ENCODE measurements around the gene SNCG.
"Not testable (repeated sequence)": the region's sequence is repeated elsewhere in the genome, so short reads cannot be mapped to it uniquely, and the experiment has no call there.

The SNCG gene

GRCh38 chr10:86979296-86979818 is 21.0 kb downstream of the SNCG start:
- DNase-seq (ENCODE audit: low spot score): no peak

GRCh38 chr10:86979977-86980448 is 21.6 kb downstream of the SNCG start:
- DNase-seq (ENCODE audit: low spot score): no peak

- DNase-seq (ENCODE audit: low spot score): not testable (repeated sequence)
These were observed 22.6 kb downstream of the SNCG start for GRCh38 chr10:86981020-86981419.

GRCh38 chr10:86981716-86982115 is 23.3 kb downstream of the SNCG start:
- no peak for DNase-seq (ENCODE audit: low spot score)

GRCh38 chr10:86984498-86984897 is 26.1 kb downstream of the SNCG start:
- not testable (repeated sequence) for DNase-seq (ENCODE audit: low spot score)

- DNase-seq (ENCODE audit: low spot score): no peak
These were observed 30.1 kb downstream of the SNCG start for GRCh38 chr10:86988520-86988919.

- DNase-seq (ENCODE audit: low spot score): not testable (repeated sequence)
These were observed 33.0 kb downstream of the SNCG start for GRCh38 chr10:86991362-86991761.

- DNase-seq (ENCODE audit: low spot score): no peak
These were observed 34.1 kb downstream of the SNCG start for GRCh38 chr10:86992456-86992855.

GRCh38 chr10:86992929-86993328 is 34.5 kb downstream of the SNCG start:
- no peak for DNase-seq (ENCODE audit: low spot score)

- DNase-seq (ENCODE audit: low spot score): not testable (repeated sequence)
These were observed 41.5 kb downstream of the SNCG start for GRCh38 chr10:86999802-87000403.

GRCh38 chr10:87000491-87000890 is 42.1 kb downstream of the SNCG start:
- DNase-seq (ENCODE audit: low spot score): no peak

- DNase-seq (ENCODE audit: low spot score): not testable (repeated sequence)
These were observed 48.7 kb downstream of the SNCG start for GRCh38 chr10:87007124-87007523.

- DNase-seq (ENCODE audit: low spot score): not testable (repeated sequence)
These were observed 49.3 kb downstream of the SNCG start for GRCh38 chr10:87007674-87008073.

- not testable (repeated sequence) for DNase-seq (ENCODE audit: low spot score)
These were observed 49.9 kb downstream of the SNCG start for GRCh38 chr10:87008303-87008702.

GRCh38 chr10:87009134-87009696 is 50.8 kb downstream of the SNCG start:
- not testable (repeated sequence) for DNase-seq (ENCODE audit: low spot score)

Data from hematopoietic multipotent progenitor cell treated with erythropoietin and hydrocortisone succinate and interleukin-3 and kit ligand, for 17 days (in vitro differentiated cells).